HepG2 (cell line): ENCODE results near the gene LRRC3. TPM values are rescaled to one million over a fixed set of nuclear protein-coding genes. Genes with fewer than 3 reads are reported as not detected.

Experiments
- ARID2 ChIP-seq: sonication (generic); formaldehyde crosslinking; IDR thresholded peaks from 2 replicates; pipeline ENCODE4 v1.8.1; 2022; ENCODE audit warnings: mild to moderate bottlenecking, missing genetic modification reagents, borderline replicate concordance
- EED ChIP-seq: sonication (generic); formaldehyde crosslinking; IDR thresholded peaks from 2 replicates; pipeline ENCODE4 v1.5.0; 2020; ENCODE audit warnings: mild to moderate bottlenecking, missing genetic modification reagents
- HNF4A ChIP-seq: sonication (generic); formaldehyde crosslinking; IDR thresholded peaks from 2 replicates; pipeline ENCODE4 v1.4.0; 2020; ENCODE audit warnings: missing genetic modification reagents
- HOXA5 ChIP-seq: sonication (generic); formaldehyde crosslinking; IDR thresholded peaks from 2 replicates; pipeline ENCODE4 v1.4.0; 2020; ENCODE audit warnings: missing genetic modification reagents
- IKZF4 ChIP-seq: sonication (generic); formaldehyde crosslinking; IDR thresholded peaks from 2 replicates; pipeline ENCODE4 v1.5.1; 2020; ENCODE audit warnings: borderline replicate concordance, mild to moderate bottlenecking, low read depth, missing genetic modification reagents; ENCODE audit errors: not compliant biosample characterization
- KLF16 ChIP-seq, 2 experiments: sonication (generic) in 1 of 2; formaldehyde crosslinking in 1 of 2; IDR thresholded peaks; 2 replicates each; pipeline versions ENCODE4 v1.6.1 to v1.8.0; 2016 to 2023; ENCODE audit warnings: missing genetic modification reagents in 2 of 2, missing compliant biosample characterization in 1 of 2
- POGK ChIP-seq: sonication (generic); formaldehyde crosslinking; conservative IDR thresholded peaks from 2 replicates; pipeline ENCODE4 v1.8.0; 2022; ENCODE audit warnings: mild to moderate bottlenecking, moderate library complexity, missing genetic modification reagents
- REPIN1 ChIP-seq: sonication (generic); formaldehyde crosslinking; IDR thresholded peaks from 2 replicates; pipeline ENCODE4 v1.8.0; 2022; ENCODE audit warnings: missing genetic modification reagents, low read depth, mild to moderate bottlenecking, borderline replicate concordance
- SALL1 ChIP-seq: sonication (generic); formaldehyde crosslinking; IDR thresholded peaks from 2 replicates; pipeline ENCODE4 v1.8.0; 2022; ENCODE audit warnings: mild to moderate bottlenecking, missing genetic modification reagents
- SPEN ChIP-seq: sonication (generic); formaldehyde crosslinking; IDR thresholded peaks from 2 replicates; pipeline ENCODE4 v1.5.1; 2020; ENCODE audit warnings: low read depth, mild to moderate bottlenecking, missing genetic modification reagents
- TCF7 ChIP-seq: sonication (generic); IDR thresholded peaks from 2 replicates; pipeline ENCODE4 v1.6.1; 2016; ENCODE audit warnings: antibody characterized with exemption, low read depth
- THAP9 ChIP-seq: sonication (generic); formaldehyde crosslinking; IDR thresholded peaks from 2 replicates; pipeline ENCODE4; 2020; ENCODE audit warnings: missing genetic modification reagents, mild to moderate bottlenecking, borderline replicate concordance
- ZBTB3 ChIP-seq: sonication (generic); formaldehyde crosslinking; IDR thresholded peaks from 2 replicates; pipeline ENCODE4 v1.4.0; 2020; ENCODE audit warnings: low read depth, mild to moderate bottlenecking, moderate library complexity, missing genetic modification reagents, borderline replicate concordance
- ZNF354B ChIP-seq: sonication (generic); formaldehyde crosslinking; IDR thresholded peaks from 2 replicates; pipeline ENCODE4 v1.8.0; 2022; ENCODE audit warnings: mild to moderate bottlenecking, missing genetic modification reagents
- ZNF615 ChIP-seq: sonication (generic); formaldehyde crosslinking; IDR thresholded peaks from 2 replicates; pipeline ENCODE4 v1.5.0; 2020; ENCODE audit warnings: mild to moderate bottlenecking, missing genetic modification reagents, borderline replicate concordance
- ZNF703 ChIP-seq: sonication (generic); formaldehyde crosslinking; IDR thresholded peaks from 2 replicates; pipeline ENCODE4 v1.5.1; 2020; ENCODE audit warnings: missing genetic modification reagents, mild to moderate bottlenecking, moderate library complexity, borderline replicate concordance
- polyA plus RNA-seq, 8 experiments: library from polyadenylated mRNA; depleted of rRNA in 3 of 8; stranded (reverse) in 7 of 8; unstranded in 1 of 8; fragments of >200 nt; fragmentation: Illumina TruSeq in 4 of 8; extraction: Trizol in 4 of 8; gene quantifications; 2 replicates each; pipeline versions ENCODE4 v1.2.1 to v1.2.3, GENCODE V29; 2011 to 2016; ENCODE audit warnings: low read depth in 4 of 8, missing spikeins in 1 of 8, mixed read lengths in 1 of 8; ENCODE audit not compliant: insufficient read depth in 1 of 8
- total RNA-seq, 5 experiments: library from RNA; depleted of rRNA; stranded (reverse); fragments of >200 nt; fragmentation: Illumina TruSeq; extraction: Trizol; gene quantifications; 2 replicates each; pipeline ENCODE4 v1.2.3, GENCODE V29; 2016; ENCODE audit warnings: low read depth in 1 of 5
- TF ChIP-seq, protein P1 (sequence below): sonication (generic); formaldehyde crosslinking; IDR thresholded peaks from 2 replicates; pipeline ENCODE4 v1.5.1; 2020; ENCODE audit warnings: mild to moderate bottlenecking, missing genetic modification reagents, borderline replicate concordance

Gene LRRC3
- total and polyA plus RNA-seq, 2 of the 13 experiments (the other 11 are each of a cell fraction or from before 2014, with no cell fraction given), result 4.8 to 16.5 TPM

- TF ChIP-seq THAP9 (no peak), ARID2 (CRISPR knock-in tag) (no peak), POGK (no peak), TCF7 (no peak), ZNF703 (CRISPR knock-in tag) (no peak), REPIN1 (CRISPR knock-in tag) (no peak), HOXA5 (no peak), ZNF615 (no peak), IKZF4 (CRISPR knock-in tag) (no peak), ZNF354B (CRISPR knock-in tag) (no peak), ZBTB3 (CRISPR knock-in tag) (no peak), HNF4A (CRISPR knock-in tag) (no peak), SPEN (CRISPR knock-in tag) (no peak), EED (CRISPR knock-in tag) (no peak), SALL1 (CRISPR knock-in tag) (no peak; the same call in none of the 2 replicates), KLF16 (CRISPR knock-in tag; IDR thresholded peaks at IDR 0.05) (no peak)
- TF ChIP-seq, protein P1, sequence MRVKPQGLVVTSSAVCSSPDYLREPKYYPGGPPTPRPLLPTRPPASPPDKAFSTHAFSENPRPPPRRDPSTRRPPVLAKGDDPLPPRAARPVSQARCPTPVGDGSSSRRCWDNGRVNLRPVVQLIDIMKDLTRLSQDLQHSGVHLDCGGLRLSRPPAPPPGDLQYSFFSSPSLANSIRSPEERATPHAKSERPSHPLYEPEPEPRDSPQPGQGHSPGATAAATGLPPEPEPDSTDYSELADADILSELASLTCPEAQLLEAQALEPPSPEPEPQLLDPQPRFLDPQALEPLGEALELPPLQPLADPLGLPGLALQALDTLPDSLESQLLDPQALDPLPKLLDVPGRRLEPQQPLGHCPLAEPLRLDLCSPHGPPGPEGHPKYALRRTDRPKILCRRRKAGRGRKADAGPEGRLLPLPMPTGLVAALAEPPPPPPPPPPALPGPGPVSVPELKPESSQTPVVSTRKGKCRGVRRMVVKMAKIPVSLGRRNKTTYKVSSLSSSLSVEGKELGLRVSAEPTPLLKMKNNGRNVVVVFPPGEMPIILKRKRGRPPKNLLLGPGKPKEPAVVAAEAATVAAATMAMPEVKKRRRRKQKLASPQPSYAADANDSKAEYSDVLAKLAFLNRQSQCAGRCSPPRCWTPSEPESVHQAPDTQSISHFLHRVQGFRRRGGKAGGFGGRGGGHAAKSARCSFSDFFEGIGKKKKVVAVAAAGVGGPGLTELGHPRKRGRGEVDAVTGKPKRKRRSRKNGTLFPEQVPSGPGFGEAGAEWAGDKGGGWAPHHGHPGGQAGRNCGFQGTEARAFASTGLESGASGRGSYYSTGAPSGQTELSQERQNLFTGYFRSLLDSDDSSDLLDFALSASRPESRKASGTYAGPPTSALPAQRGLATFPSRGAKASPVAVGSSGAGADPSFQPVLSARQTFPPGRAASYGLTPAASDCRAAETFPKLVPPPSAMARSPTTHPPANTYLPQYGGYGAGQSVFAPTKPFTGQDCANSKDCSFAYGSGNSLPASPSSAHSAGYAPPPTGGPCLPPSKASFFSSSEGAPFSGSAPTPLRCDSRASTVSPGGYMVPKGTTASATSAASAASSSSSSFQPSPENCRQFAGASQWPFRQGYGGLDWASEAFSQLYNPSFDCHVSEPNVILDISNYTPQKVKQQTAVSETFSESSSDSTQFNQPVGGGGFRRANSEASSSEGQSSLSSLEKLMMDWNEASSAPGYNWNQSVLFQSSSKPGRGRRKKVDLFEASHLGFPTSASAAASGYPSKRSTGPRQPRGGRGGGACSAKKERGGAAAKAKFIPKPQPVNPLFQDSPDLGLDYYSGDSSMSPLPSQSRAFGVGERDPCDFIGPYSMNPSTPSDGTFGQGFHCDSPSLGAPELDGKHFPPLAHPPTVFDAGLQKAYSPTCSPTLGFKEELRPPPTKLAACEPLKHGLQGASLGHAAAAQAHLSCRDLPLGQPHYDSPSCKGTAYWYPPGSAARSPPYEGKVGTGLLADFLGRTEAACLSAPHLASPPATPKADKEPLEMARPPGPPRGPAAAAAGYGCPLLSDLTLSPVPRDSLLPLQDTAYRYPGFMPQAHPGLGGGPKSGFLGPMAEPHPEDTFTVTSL, result no peak
Observed at GRCh38 chr21:44483288-44484237, 28.3 kb downstream of the LRRC3 start (continued).
